Measurements from ENCODE around the gene ACAD9.

ACAD9 gene

GRCh38 chr3:128932516-128933212 is 53.2 kb downstream of the ACAD9 start:
- DNase-seq (ENCODE audit: low spot score): no peak

GRCh38 chr3:128933213-128933921 is 53.9 kb downstream of the ACAD9 start:
- DNase-seq (ENCODE audit: low spot score): no peak
- TF ChIP-seq CTCF (IDR thresholded peaks at IDR 0.05; ENCODE audit: extremely low read depth, missing control alignments): no peak

More at GRCh38 chr3:128932516-128933212, 53.2 kb downstream of the ACAD9 start:
- TF ChIP-seq CTCF (IDR thresholded peaks at IDR 0.05; ENCODE audit: extremely low read depth, missing control alignments): no peak

- no peak for TF ChIP-seq CTCF (IDR thresholded peaks at IDR 0.05; ENCODE audit: extremely low read depth, missing control alignments)
- DNase-seq (ENCODE audit: low spot score): no peak
These were observed 54.5 kb downstream of the ACAD9 start for GRCh38 chr3:128933922-128934253.

GRCh38 chr3:128935922-128936321 is 56.5 kb downstream of the ACAD9 start:
- no peak for TF ChIP-seq CTCF (IDR thresholded peaks at IDR 0.05; ENCODE audit: extremely low read depth, missing control alignments)
- no peak for DNase-seq (ENCODE audit: low spot score)

- TF ChIP-seq CTCF (IDR thresholded peaks at IDR 0.05; ENCODE audit: extremely low read depth, missing control alignments): no peak
- DNase-seq (ENCODE audit: low spot score): no peak
These were observed 56.9 kb downstream of the ACAD9 start for GRCh38 chr3:128936341-128936740.

- TF ChIP-seq CTCF (IDR thresholded peaks at IDR 0.05; ENCODE audit: extremely low read depth, missing control alignments): no peak
These were observed 60.8 kb downstream of the ACAD9 start for GRCh38 chr3:128940252-128940651.

GRCh38 chr3:128942161-128942952 is 62.9 kb downstream of the ACAD9 start:
- no peak for TF ChIP-seq CTCF (IDR thresholded peaks at IDR 0.05; ENCODE audit: extremely low read depth, missing control alignments)
- DNase-seq (ENCODE audit: low spot score): no peak

More at GRCh38 chr3:128940252-128940651, 60.8 kb downstream of the ACAD9 start:
- no peak for DNase-seq (ENCODE audit: low spot score)
